Fibroblast of lung (primary cell): ENCODE data around the gene ILRUN.

Source experiments
- CTCF ChIP-seq, 2 donors: IDR thresholded peaks in 1 of 2; conservative IDR thresholded peaks in 1 of 2; 1 replicate in 1 of 2; 2 replicates in 1 of 2; pipeline ENCODE4 v1.5.1; 2011 to 2012; ENCODE audit warnings: low read length in 2 of 2, control low read depth in 1 of 2, inconsistent platforms in 1 of 2, low read depth in 1 of 2, mild to moderate bottlenecking in 1 of 2
- EZH2 ChIP-seq: IDR thresholded peaks from 2 replicates; pipeline ENCODE4 v1.5.1; 2012; ENCODE audit warnings: low read length, control low read depth, mild to moderate bottlenecking; ENCODE audit errors: missing control alignments

GRCh38 chr6:34705241-34705640 is 8.7 kb upstream of the ILRUN start:
- TF ChIP-seq CTCF (conservative IDR thresholded peaks at IDR 0.05 in 1 of 2, IDR thresholded peaks at IDR 0.05 in 1 of 2; ENCODE audit: low read depth in 1 of 2, low read length in 2 of 2) (no peak), EZH2 (no peak)
